Iris pigment epithelial cell (primary cell): ENCODE measurements around the gene CCNY.
A peak's percentile ranks its signal among the peaks of the same experiment; 100 is the strongest.
"Not testable (repeated sequence)": the region's sequence is repeated elsewhere in the genome, so short reads cannot be mapped to it uniquely, and the experiment has no call there.

Experiments
- DNase-seq: peaks from one replicate; pipeline ENCODE4 v3.0.0-alpha.2; 2011; ENCODE audit warnings: low read depth

The CCNY gene

DNA sequence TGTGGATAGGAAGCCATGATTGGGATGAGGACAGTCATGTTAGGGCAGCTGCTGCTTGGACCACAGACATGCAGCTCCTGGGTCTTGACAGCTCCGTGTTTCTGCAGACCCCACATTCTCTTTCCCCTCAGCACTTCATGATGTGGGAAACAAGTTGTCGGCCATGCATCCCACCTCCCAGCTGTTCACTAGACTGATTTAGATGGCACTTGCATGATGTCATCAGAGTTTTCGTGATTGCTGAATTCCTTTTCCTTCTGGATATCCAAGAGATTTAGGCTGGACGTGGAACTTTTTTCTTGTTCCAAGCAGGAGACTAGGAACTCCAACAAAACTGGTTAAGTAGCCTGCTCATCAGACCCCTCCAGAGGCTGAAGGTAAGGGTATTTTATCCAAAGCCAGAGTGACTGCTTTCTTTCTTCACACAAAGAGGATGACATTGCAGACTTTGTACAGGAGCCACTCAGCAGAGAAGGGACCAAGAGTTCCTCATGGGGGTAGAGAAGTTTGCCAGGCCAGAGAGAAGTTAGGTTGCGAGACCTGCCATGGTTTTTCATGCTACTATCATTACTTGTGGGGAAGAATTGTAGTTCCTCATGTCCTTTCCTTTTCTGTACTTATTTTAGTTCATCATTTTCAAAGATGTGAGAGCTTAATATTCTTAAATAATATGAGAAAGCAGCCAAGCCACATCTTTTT, 151.2 kb downstream of the CCNY start:
- DNase-seq = peak; percentile 13

GRCh38 chr10:35488228-35488627, 151.9 kb downstream of the CCNY start:
- DNase-seq = no peak

DNA sequence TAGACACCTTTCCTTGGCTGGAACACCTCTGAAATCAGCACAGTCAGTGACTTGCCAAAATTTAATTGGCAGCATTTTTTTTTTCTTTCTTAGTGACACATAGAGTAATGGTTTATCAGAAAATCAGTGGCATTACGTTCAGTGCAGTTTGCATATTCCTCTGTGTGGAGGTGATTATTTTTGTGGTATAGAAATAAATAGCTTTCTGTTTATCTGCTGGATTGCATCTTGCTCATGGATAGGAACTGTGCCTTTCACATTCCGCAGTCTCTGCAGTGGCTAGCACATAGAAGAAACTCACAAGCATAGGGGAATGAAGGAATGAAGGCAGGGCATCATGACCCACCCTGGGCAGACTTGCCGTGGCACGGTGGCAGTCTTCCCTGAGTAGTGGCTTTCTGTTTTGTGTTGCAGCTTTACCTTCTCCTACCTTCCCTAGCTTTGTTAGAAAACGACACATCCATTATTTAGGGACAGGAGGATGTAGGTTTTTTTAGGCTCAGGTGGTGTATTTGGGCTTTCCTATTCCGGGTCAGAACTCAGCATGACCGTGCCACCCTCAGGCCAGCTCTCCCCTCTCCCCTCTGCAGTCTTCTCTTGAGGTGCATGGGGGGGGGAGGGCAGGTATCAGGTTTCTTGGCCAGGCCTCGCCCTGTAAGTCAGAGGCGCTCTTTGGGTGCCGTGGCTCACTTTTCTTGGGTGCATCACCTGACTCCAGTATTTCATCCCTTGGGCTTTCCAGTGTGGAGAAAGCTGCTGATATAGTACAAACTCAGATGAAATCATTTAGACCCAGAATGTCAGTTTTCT, 156.3 kb downstream of the CCNY start:
- DNase-seq = no peak

DNA sequence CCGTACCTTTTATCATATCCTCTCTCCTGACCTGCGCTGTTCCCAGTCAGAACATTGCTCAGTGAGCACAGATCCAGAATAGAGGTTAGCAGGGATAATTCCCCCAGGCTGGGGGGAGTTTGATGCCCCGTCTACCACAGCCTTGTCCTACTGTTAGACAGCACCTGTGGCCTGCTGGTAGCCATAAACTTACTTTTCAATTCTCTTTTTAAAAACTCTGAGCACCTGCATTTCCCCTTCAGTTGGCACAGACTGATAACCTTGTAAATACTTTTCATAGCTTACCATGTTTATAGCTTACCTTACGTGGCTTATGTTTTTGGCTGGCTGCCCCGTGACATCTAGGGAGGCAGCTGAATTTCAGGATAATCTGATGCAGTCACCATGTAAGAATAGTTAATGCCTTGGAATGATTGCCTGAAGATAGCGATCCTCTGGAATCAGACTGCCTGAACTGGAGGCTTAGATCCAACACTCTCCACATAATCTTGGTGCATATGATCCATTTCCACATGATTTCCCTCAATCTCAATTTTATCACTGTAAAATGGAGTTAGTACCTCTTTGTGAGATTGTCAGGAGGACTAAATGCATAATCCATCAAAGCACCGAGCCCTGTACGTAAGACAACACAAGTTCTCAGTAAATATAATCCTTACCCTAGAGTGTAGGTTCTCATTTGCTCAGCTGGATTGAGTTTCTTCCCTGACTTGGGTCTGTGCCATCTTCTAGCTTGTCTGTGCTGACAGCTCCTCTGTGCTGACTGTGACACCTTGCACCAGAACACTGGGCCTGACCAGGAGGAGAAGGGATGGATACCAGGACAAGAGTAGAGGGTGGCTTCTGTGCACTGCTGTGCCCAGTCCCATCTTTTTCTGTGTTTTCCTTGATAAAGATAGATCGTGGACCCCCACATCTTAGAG, 157.1 kb downstream of the CCNY start:
- peak; percentile 37 for DNase-seq

DNA sequence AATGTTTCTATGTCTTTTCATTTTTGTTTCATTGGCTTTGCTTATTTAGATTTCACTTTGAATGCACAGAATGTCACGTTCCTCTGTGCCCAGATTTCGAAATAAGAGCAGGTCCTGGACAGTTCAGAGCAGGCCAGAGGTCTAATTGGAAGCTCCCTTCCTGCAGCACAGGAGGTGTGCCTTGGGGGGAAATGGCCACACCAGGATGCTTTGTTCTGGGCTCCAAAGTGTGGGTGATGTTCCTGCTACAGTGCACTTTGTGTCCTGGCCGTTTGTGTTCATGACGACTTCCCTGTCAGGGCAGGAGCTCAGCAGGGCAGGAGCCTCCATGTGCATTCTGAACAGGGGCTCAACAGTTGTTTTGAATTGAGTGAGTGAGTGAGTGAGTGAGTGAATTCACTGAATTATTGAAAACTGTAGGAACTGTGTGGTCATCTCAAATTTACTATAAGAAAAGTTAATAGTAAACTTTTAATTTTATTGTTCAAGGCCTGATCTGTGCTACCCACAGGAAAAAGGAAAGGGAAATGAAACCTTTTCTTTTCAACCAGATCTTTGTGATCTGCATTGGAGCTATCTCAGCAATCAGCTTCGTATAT, 159.3 kb downstream of the CCNY start:
- peak; percentile 22 for DNase-seq

DNA sequence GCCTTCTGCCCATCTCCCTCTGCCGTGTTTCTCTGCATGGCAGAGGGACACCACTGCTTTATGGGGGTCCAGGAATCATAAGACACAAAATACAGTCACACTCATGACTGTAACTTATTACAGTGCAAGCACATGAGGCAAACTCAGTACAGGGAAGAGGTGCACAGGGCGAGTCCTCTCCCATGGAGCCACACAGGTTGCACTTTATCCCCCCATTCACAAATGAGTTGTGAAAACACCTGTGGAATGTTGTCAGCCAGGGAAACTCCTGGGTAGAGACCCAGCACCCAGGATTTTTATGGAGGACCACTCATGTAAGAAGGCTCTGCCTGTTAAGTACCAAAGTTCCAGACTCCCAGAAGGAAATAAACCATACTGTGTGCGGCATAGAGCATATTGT, 161.6 kb downstream of the CCNY start:
- no peak for DNase-seq

GRCh38 chr10:35498693-35499092, 162.4 kb downstream of the CCNY start:
- no peak for DNase-seq

GRCh38 chr10:35501923-35502322, 165.6 kb downstream of the CCNY start:
- no peak for DNase-seq

- no peak for DNase-seq
Measured at GRCh38 chr10:35502692-35503091, 166.4 kb downstream of the CCNY start.

DNA sequence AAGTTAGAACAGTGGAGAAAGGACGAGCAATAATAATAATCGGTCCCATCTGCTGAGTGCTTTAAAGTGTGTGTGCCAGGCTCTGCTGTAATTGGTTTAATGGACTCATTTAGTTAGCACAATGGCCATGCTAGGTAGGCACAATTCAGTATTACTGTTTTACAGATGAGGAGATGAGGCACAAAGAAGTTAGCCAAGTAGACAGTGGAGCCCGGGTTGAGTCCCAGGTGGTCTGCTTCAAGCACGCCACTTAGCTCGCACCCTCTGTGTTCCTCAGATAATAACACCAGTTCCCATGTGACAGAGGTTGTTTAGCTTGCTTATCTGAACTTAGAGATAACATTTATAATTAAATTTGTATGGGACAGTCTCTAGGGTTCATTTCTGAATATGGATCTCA, 167.3 kb downstream of the CCNY start:
- DNase-seq = no peak

DNA sequence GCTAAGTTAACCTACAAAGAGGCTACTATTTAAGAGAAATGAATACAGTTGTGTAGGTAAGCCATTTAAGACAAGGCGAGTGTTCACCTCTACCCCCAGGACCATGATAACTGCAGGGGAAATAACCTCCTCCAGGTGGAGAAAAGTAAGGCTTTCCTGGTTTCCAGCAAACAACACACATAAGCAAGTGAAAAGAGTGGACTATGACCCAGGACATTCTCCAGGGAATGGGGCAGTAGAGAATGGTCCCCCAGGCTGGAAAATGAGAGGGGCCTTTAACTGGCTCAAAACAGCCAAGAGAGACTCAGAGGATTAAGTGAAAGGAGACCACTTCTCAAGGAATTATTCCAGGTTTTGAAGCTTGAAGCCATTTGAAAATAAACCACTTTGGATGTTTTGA, 167.8 kb downstream of the CCNY start:
- no peak for DNase-seq

DNA sequence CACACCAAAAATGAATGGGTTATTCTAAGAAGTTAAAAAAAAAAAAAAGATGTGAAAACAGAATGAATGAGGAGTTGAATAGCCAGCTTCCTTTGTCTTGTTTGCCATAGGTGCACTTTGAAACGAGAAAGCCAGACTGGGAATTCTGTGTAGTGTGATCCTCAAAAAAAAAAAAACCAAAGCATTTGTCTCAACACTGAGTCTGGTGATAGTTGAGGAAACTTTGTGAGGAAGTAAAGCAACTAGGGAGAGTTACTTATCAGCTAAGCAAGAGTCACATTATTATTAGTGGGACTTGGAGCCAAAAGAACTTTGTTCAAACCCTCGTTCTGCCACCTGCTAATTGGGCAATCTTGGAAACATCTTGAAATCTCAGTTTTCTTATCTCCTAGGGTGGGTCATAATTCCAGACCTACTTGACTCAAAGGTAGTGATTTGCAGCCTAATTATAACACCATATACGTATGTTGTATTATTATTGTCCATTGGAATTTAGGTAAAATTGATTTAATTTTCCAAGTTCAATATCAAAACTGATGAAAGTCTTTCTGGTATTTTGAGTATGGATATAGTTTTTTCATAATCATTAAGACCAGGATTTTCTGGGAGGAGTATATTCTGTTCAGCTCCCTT, 169.0 kb downstream of the CCNY start:
- no peak for DNase-seq

GRCh38 chr10:35506741-35507140, 170.4 kb downstream of the CCNY start:
- DNase-seq = no peak

- DNase-seq = no peak
Measured at GRCh38 chr10:35507519-35508109, 171.3 kb downstream of the CCNY start.

DNA sequence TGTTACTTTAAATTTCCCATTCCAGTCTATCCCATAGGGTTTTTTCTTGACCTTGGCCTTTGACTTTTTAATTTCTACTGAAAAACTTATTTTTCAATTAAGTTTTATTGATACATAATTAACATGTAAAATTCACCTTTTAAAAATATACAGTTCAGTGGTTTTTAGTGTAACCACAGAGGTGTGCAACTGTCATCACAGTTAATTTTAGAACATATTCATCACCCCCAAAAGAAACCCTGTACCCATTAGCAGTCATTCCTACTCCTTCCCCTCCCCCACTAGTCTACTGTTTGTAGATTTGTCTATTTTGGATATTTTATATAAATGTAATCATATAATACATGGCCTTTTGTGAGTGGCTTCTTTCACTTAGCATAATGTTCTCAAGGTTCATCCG, 172.3 kb downstream of the CCNY start:
- DNase-seq = no peak

- no peak for DNase-seq
Measured at GRCh38 chr10:35510891-35511290, 174.6 kb downstream of the CCNY start.

DNA sequence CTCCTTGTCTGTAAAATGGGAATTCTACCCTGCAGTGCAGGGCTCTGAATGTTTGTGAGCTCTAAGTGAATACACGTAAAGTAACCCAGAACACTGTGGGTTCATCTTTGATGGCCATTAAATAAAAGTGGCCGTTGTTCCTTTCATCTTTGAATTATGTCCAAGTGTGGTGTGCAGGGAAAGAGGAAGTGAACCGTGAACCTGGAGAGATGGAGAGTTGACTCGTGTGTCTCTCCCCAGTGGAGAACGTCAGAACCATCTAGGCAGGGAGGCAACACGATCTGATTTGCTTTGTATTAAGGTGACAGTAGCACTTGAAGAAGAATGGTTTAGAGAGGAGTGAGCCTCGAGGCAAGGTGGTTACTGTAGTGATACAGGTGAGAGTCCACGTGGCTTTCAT, 175.3 kb downstream of the CCNY start:
- no peak for DNase-seq

DNA sequence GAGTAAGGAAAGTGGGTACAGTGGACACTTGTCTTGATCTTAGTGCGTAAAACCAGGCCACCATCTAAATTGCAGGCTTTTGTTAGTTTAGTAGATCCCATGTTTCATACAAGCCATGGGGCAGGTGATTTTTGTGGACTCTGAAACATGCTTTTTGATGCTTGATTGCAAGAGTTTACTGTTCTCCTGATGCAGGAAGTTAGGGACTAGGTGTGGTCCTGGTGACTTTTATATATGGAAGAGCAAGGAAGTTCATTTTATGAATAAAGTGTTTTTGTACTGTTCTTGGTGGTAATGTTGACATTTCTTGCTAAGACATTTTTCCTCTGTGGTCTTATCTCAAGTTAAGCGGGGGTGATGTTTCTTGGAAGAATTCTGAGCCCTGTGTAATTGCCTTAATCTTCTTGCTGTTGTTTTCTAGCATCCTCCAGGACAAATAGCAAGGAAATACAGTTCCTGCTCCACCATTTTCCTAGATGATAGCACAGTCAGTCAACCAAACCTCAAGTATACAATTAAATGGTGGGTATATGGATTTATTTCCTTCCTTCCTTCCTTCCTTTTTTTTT, 179.9 kb downstream of the CCNY start:
- peak; percentile 25 for DNase-seq

DNA sequence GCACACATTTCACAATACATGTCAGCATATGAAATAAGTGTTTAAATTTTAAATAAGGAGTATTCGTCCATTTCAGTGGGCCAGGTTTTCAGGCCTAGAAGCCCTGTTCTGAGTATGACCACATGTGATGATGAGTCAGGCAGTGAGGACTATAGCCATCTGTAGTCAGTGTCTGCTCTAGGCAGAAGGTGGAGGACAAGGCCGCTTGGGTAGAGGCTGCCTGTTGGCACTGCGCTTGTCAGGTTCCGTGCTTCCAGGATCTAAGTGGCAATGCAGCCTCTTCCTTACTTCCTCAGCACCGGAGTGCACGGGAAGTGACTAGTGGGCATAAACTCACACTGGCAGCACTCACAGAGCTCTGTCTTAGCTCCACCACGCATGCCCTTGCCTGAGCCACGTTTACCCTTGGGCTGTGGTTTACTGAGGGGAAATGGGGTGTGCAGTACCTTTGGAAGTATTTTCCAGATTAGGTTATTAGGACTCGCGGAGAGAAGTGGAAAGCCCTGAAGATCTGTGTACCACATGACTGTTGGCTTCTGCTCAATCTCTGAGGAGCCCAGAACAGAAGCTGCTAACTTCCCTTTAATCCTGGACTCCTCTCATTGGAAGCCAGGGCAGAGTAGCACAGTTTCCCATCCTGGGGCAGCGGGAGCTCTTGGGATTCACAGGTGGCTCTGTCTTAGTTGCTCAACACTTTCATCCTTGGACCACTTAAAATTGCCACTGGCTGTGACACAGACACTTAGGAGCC, 181.3 kb downstream of the CCNY start:
- DNase-seq = peak; percentile 58

DNA sequence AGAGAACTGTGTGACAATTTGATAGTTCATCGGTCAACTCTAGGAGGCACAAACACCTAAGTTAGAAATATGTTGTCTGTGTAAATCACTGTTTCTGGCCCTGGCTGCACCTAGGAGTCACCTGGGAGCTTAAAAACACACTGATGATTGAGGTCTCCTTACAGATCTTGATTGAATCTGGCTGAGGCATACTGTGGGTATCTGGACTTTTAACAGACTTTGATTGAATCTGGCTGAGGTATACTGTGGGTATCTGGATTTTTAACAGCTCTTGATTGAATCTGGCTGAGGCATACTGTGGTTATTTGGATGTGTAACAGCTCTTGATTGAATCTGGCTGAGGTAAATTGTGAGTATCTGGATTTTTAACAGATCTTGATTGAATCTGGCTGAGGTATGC, 181.9 kb downstream of the CCNY start:
- DNase-seq = not testable (repeated sequence)
